H9 (cell line): ENCODE data around the gene DHRS4L2. TPM values are rescaled to one million over a fixed set of nuclear protein-coding genes. Genes with fewer than 3 reads are reported as not detected.
"Not testable (repeated sequence)": the region's sequence is repeated elsewhere in the genome, so short reads cannot be mapped to it uniquely, and the experiment has no call there.

ENCODE experiments used
- DNase-seq: peaks from one replicate; pipeline ENCODE4 v3.0.0-alpha.2; 2017
- H2AFZ ChIP-seq: one replicate; pipeline ENCODE4 v1.6.1; 2013; ENCODE audit warnings: mild to moderate bottlenecking, low read length, control low read depth, moderate library complexity
- H2AK5ac ChIP-seq: 2 replicates; pipeline ENCODE4 v1.6.1; 2013; ENCODE audit warnings: low read length, control low read depth, mixed read lengths; ENCODE audit not compliant: insufficient read length
- H2BK120ac ChIP-seq: one replicate; pipeline ENCODE4 v1.6.1; 2013; ENCODE audit warnings: low read depth, mild to moderate bottlenecking, low read length, control low read depth, inconsistent platforms; ENCODE audit not compliant: poor library complexity, severe bottlenecking
- H2BK12ac ChIP-seq: 2 replicates; pipeline ENCODE4 v1.6.1; 2013; ENCODE audit warnings: low read length, control low read depth, mixed read lengths, low read depth; ENCODE audit not compliant: insufficient read length
- H2BK15ac ChIP-seq: 2 replicates; pipeline ENCODE4 v1.6.1; 2013; ENCODE audit warnings: low read depth, low read length, control low read depth
- H2BK20ac ChIP-seq: one replicate; pipeline ENCODE4 v1.6.1; 2013; ENCODE audit warnings: low read depth, mild to moderate bottlenecking, low read length, control low read depth, inconsistent platforms; ENCODE audit not compliant: poor library complexity, severe bottlenecking
- H2BK5ac ChIP-seq: 2 replicates; pipeline ENCODE4 v1.6.1; 2013; ENCODE audit warnings: low read length, control low read depth, mixed read lengths; ENCODE audit not compliant: insufficient read length
- H3K14ac ChIP-seq: 2 replicates; pipeline ENCODE4 v1.6.1; 2013; ENCODE audit warnings: low read length, control low read depth; ENCODE audit not compliant: insufficient read depth
- H3K18ac ChIP-seq: 2 replicates; pipeline ENCODE4 v1.6.1; 2013; ENCODE audit warnings: low read depth, mild to moderate bottlenecking, mixed read lengths, low read length, control low read depth; ENCODE audit not compliant: insufficient read length
- H3K23ac ChIP-seq: 2 replicates; pipeline ENCODE4 v1.6.1; 2013; ENCODE audit warnings: low read length, control low read depth, mixed read lengths, low read depth; ENCODE audit not compliant: insufficient read length
- H3K23me2 ChIP-seq: 2 replicates; pipeline ENCODE4 v1.6.1; 2013; ENCODE audit warnings: low read depth, mild to moderate bottlenecking, mixed read lengths, low read length, control low read depth; ENCODE audit not compliant: insufficient read length, poor library complexity, severe bottlenecking
- H3K27ac ChIP-seq: 2 replicates; pipeline ENCODE4 v1.5.1; 2013; ENCODE audit warnings: low read length, control low read depth, mixed read lengths, low read depth; ENCODE audit not compliant: insufficient read length
- H3K27me3 ChIP-seq: 2 replicates; pipeline ENCODE4 v1.6.1; 2013; ENCODE audit warnings: low read length, control low read depth, inconsistent platforms; ENCODE audit not compliant: insufficient read depth
- H3K4ac ChIP-seq: 2 replicates; pipeline ENCODE4 v1.6.1; 2013; ENCODE audit warnings: low read depth, mild to moderate bottlenecking, control low read depth, inconsistent platforms, low read length, moderate library complexity
- H3K4me1 ChIP-seq: 2 replicates; pipeline ENCODE4 v1.6.1; 2013; ENCODE audit warnings: low read length, control low read depth, inconsistent platforms; ENCODE audit not compliant: insufficient read depth
- H3K4me2 ChIP-seq: 2 replicates; pipeline ENCODE4 v1.6.1; 2013; ENCODE audit warnings: low read length, control low read depth, mixed read lengths; ENCODE audit not compliant: insufficient read length, insufficient read depth
- H3K56ac ChIP-seq: 2 replicates; pipeline ENCODE4 v1.6.1; 2013; ENCODE audit warnings: low read depth, mild to moderate bottlenecking, mixed read lengths, low read length, control low read depth; ENCODE audit not compliant: insufficient read length
- H3K79me1 ChIP-seq: 2 replicates; pipeline ENCODE4 v1.6.1; 2013; ENCODE audit warnings: low read depth, mild to moderate bottlenecking, moderate library complexity, low read length, control low read depth, inconsistent platforms; ENCODE audit not compliant: insufficient read depth, poor library complexity, severe bottlenecking
- H3K79me2 ChIP-seq: 2 replicates; pipeline ENCODE4 v1.6.1; 2013; ENCODE audit warnings: low read length, control low read depth, inconsistent platforms; ENCODE audit not compliant: insufficient read depth
- H3K9ac ChIP-seq: 2 replicates; pipeline ENCODE4 v1.6.1; 2013; ENCODE audit warnings: low read length, control low read depth, mixed read lengths; ENCODE audit not compliant: insufficient read length; ENCODE audit errors: extremely low read depth
- H3K9me3 ChIP-seq: one replicate; pipeline ENCODE4 v1.6.1; 2013; ENCODE audit warnings: low read depth, low read length, inconsistent platforms; ENCODE audit not compliant: control insufficient read depth
- H3T11ph ChIP-seq: one replicate; pipeline ENCODE4 v1.6.1; 2013; ENCODE audit warnings: mild to moderate bottlenecking, low read length, control low read depth, inconsistent platforms
- H4K20me1 ChIP-seq: one replicate; pipeline ENCODE4 v1.6.1; 2013; ENCODE audit not compliant: control insufficient read depth, insufficient read length, insufficient read depth
- H4K5ac ChIP-seq: 2 replicates; pipeline ENCODE4 v1.6.1; 2013; ENCODE audit warnings: low read depth, mild to moderate bottlenecking, mixed read lengths, low read length, control low read depth; ENCODE audit not compliant: insufficient read length
- H4K8ac ChIP-seq: replicated peaks from 2 replicates; pipeline ENCODE4 v1.6.1; 2013; ENCODE audit warnings: low read length, control low read depth, mixed read lengths, low read depth; ENCODE audit not compliant: insufficient read length
- H4K91ac ChIP-seq: 2 replicates; pipeline ENCODE4 v1.6.1; 2013; ENCODE audit warnings: low read depth, mild to moderate bottlenecking, moderate library complexity, mixed read lengths, low read length, control low read depth; ENCODE audit not compliant: insufficient read length
- H3K27ac Mint-ChIP-seq, 3 experiments: 2 replicates in 2 of 3; 3 replicates in 1 of 3; pipeline ENCODE4 v1.8.0; 2020 to 2021; ENCODE audit warnings: mixed read lengths in 3 of 3, mild to moderate bottlenecking in 1 of 3, moderate library complexity in 1 of 3
- H3K27me3 Mint-ChIP-seq: 2 replicates; pipeline ENCODE4 v1.8.0; 2021; ENCODE audit warnings: low read depth, mild to moderate bottlenecking, moderate library complexity, mixed read lengths
- H3K36me3 Mint-ChIP-seq, 3 experiments: 2 replicates in 2 of 3; 3 replicates in 1 of 3; pipeline ENCODE4 v1.8.0; 2020 to 2021; ENCODE audit warnings: low read depth in 3 of 3, mixed read lengths in 3 of 3; ENCODE audit not compliant: insufficient read depth in 1 of 3
- H3K4me1 Mint-ChIP-seq, 2 experiments: 2 replicates each; pipeline ENCODE4 v1.8.0; 2020; ENCODE audit warnings: mixed read lengths in 2 of 2
- H3K4me3 Mint-ChIP-seq, 2 experiments: 2 replicates in 1 of 2; 3 replicates in 1 of 2; pipeline ENCODE4 v1.8.0; 2020 to 2021; ENCODE audit warnings: mild to moderate bottlenecking in 2 of 2, mixed read lengths in 2 of 2, moderate library complexity in 1 of 2
- H3K9me3 Mint-ChIP-seq, 2 experiments: 2 replicates in 1 of 2; 3 replicates in 1 of 2; pipeline ENCODE4 v1.8.0; 2020; ENCODE audit warnings: mild to moderate bottlenecking in 2 of 2, mixed read lengths in 2 of 2, moderate library complexity in 1 of 2
- WGBS: extraction: QIAGEN DNeasy Blood & Tissue Kit; methylation state at CpG from one replicate; pipeline ENCODE4 v1.1.7; 2013; ENCODE audit warnings: missing lambda C conversion rate, low lambda C conversion rate, mixed read lengths; ENCODE audit not compliant: insufficient read length; ENCODE audit errors: extremely low coverage; 5-methylcytosine and 5-hydroxymethylcytosine counted together
- total RNA-seq: library from RNA; stranded (reverse); gene quantifications from 2 replicates; pipeline ENCODE4 v1.2.1, GENCODE V29; 2021

DHRS4L2 gene
- total RNA-seq, 1 experiment from 2014 or later, result 10.2 TPM

DNA sequence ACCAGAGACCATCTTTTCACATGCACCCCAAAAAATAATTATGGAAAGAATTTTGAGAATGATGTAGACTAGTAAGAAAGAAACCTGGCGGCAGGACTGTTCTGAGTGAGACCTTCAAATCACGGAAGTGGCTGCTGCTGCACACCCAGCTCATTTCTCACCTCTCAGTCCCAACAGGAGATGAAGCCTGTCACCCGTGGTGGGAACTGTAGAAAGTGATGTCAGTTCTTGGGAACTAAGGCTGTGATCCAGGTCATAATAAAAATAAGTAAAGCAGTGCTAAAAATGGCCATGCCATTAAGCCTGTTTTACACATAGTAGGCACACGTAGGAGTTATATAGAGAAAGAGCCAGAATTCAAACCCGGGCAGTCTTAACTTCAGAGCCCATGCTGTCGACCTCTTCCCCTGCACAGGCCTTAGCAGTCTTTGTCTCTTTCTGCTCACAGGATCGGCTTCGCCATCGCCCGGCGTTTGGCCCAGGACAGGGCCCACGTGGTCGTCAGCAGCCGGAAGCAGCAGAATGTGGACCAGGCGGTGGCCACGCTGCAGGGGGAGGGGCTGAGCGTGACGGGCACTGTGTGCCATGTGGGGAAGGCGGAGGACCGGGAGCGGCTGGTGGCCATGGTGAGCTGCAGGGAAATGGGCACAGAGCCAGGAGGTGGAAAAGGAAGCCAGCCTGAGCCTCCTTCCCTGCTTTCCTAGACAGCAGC lies 1.2 kb downstream of the DHRS4L2 start:
- H4K20me1 ChIP-seq, H3K36me3 Mint-ChIP-seq, H3K27ac Mint-ChIP-seq, H3K4ac ChIP-seq, H4K8ac ChIP-seq, H3K56ac ChIP-seq, H2BK15ac ChIP-seq, H3K79me1 ChIP-seq, H2BK12ac ChIP-seq, H3K23me2 ChIP-seq, H3K4me2 ChIP-seq, H3K9ac ChIP-seq, H3T11ph ChIP-seq, H3K27ac ChIP-seq, H3K14ac ChIP-seq, H4K5ac ChIP-seq, H3K27me3 ChIP-seq, H3K4me3 Mint-ChIP-seq, H3K27me3 Mint-ChIP-seq, H4K91ac ChIP-seq, H2AK5ac ChIP-seq, H2AFZ ChIP-seq, H3K79me2 ChIP-seq, DNase-seq, H3K9me3 Mint-ChIP-seq, H2BK5ac ChIP-seq, H3K4me1 ChIP-seq, H3K9me3 ChIP-seq, H2BK20ac ChIP-seq, H2BK120ac ChIP-seq, H3K23ac ChIP-seq, H3K18ac ChIP-seq: not testable (repeated sequence)
- H3K4me1 Mint-ChIP-seq, result peaks cover 12 to 19% of the 10 kb centered on the region in 2 experiments
- no CpG with 5 or more reads among the region's 21 CpGs for WGBS

DNA sequence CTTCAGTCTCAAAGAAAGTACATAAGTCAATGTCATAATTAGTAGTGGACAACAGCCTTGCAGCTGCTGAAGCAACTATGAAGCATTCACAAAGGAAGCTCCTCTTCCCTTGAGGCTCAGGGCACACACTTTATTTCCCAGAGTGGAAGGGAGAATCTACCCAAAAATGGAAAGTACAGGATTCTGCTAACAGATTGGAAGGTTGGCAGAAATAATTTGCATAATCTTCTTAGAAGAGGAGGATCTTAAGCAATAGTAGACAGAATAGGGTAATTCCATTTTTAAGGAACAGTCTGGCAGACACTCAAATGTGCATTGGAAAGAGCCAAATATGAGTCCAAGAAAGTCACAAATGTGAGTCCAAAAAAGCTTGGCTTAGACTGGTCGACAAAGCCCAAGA lies 2.2 kb downstream of the DHRS4L2 start:
- H3K4ac ChIP-seq, H2BK20ac ChIP-seq, H3K18ac ChIP-seq, H3K27ac Mint-ChIP-seq, H2BK120ac ChIP-seq, H3K4me1 ChIP-seq, H2BK15ac ChIP-seq, H2BK5ac ChIP-seq, H3K4me2 ChIP-seq, H3K27me3 ChIP-seq, H2AK5ac ChIP-seq, H3K23me2 ChIP-seq, H3K9me3 Mint-ChIP-seq, H4K8ac ChIP-seq, H3K23ac ChIP-seq, H2AFZ ChIP-seq, H3K4me3 Mint-ChIP-seq, H4K91ac ChIP-seq, H3K9me3 ChIP-seq, H3K9ac ChIP-seq, DNase-seq, H3K14ac ChIP-seq, H3T11ph ChIP-seq, H4K5ac ChIP-seq, H4K20me1 ChIP-seq, H3K79me1 ChIP-seq, H3K27me3 Mint-ChIP-seq, H3K79me2 ChIP-seq, H2BK12ac ChIP-seq, H3K27ac ChIP-seq, H3K56ac ChIP-seq, H3K36me3 Mint-ChIP-seq: not testable (repeated sequence)
- H3K4me1 Mint-ChIP-seq, result peaks cover 12 to 19% of the 10 kb centered on the region in 2 experiments
- WGBS, result no CpG with 5 or more reads among the region's 1 CpG
